ENCODE measurements around the gene KMT2E.

GRCh38 chr7:105020926-105021325 is 6.9 kb downstream of the KMT2E start:
- TF ChIP-seq EZH2 (IDR thresholded peaks at IDR 0.05; ENCODE audit: borderline replicate concordance, insufficient read depth, low read depth, low read length, poor library complexity, severe bottlenecking), result no peak
- TF ChIP-seq CTCF (IDR thresholded peaks at IDR 0.05), result no peak
